Liver (tissue), 9 donors: ENCODE results near the gene ADIRF. TPM values are rescaled to one million over a fixed set of nuclear protein-coding genes. Genes with fewer than 3 reads are reported as not detected.
A peak's percentile ranks its signal among the peaks of the same experiment; 100 is the strongest.
"Not testable (repeated sequence)": the region's sequence is repeated elsewhere in the genome, so short reads cannot be mapped to it uniquely, and the experiment has no call there.

Experiments
- DNase-seq: peaks from one replicate; pipeline ENCODE4 v3.0.0-alpha.2; 2017; ENCODE audit warnings: low spot score
- H3K27ac ChIP-seq, 2 donors: one replicate each; pipeline ENCODE4 v1.7.0; 2013; ENCODE audit warnings: inconsistent platforms in 2 of 2, low read length in 2 of 2, control low read depth in 1 of 2, low read depth in 1 of 2, mild to moderate bottlenecking in 1 of 2
- H3K27me3 ChIP-seq, 4 donors: one replicate each; pipeline versions ENCODE4 v1.6.1 to v1.7.0; 2013; ENCODE audit warnings: low read length in 3 of 4, inconsistent platforms in 1 of 4, mild to moderate bottlenecking in 1 of 4, moderate library complexity in 1 of 4; ENCODE audit not compliant: control insufficient read depth in 4 of 4, insufficient read depth in 4 of 4
- H3K36me3 ChIP-seq, 4 donors: one replicate each; pipeline versions ENCODE4 v1.6.1 to v1.7.0; 2013; ENCODE audit warnings: low read length in 3 of 4, mild to moderate bottlenecking in 3 of 4, low read depth in 1 of 4, moderate library complexity in 1 of 4; ENCODE audit not compliant: control insufficient read depth in 4 of 4, insufficient read depth in 3 of 4
- H3K4me1 ChIP-seq, 4 donors: one replicate each; pipeline versions ENCODE4 v1.6.1 to v1.7.0; 2013; ENCODE audit warnings: low read length in 3 of 4, mild to moderate bottlenecking in 3 of 4, moderate library complexity in 1 of 4; ENCODE audit not compliant: control insufficient read depth in 4 of 4, insufficient read depth in 4 of 4
- H3K4me3 ChIP-seq, 3 donors: one replicate each; pipeline versions ENCODE4 v1.6.1 to v1.7.0; 2013; ENCODE audit warnings: low read length in 3 of 3, control low read depth in 1 of 3, low read depth in 1 of 3, mild to moderate bottlenecking in 1 of 3
- H3K9ac ChIP-seq, 2 donors: one replicate each; pipeline ENCODE4 v1.7.0; 2013; ENCODE audit warnings: low read length in 2 of 2, mild to moderate bottlenecking in 2 of 2, moderate library complexity in 2 of 2, control low read depth in 1 of 2, low read depth in 1 of 2
- H3K9me3 ChIP-seq, 4 donors: one replicate each; pipeline versions ENCODE4 v1.6.1 to v1.7.0; 2013; ENCODE audit warnings: low read length in 3 of 4; ENCODE audit not compliant: control insufficient read depth in 4 of 4
- ATF3 ChIP-seq: IDR thresholded peaks from 2 replicates; pipeline ENCODE4 v1.6.1; 2016; ENCODE audit warnings: antibody characterized with exemption
- CTCF ChIP-seq: fragments of 150-350 bp; IDR thresholded peaks from 2 replicates; pipeline ENCODE4 v1.5.1; 2017; ENCODE audit warnings: improper control_type of control experiment, low read depth, low read length; ENCODE audit not compliant: missing input control
- EGR1 ChIP-seq, 2 donors: IDR thresholded peaks; 2 replicates each; pipeline ENCODE4 v1.6.1; 2016 to 2018; ENCODE audit warnings: antibody characterized with exemption in 2 of 2, low read depth in 2 of 2
- FOXA1 ChIP-seq: IDR thresholded peaks from 2 replicates; pipeline ENCODE4 v1.6.1; 2016; ENCODE audit warnings: antibody characterized with exemption
- FOXA2 ChIP-seq: IDR thresholded peaks from 2 replicates; pipeline ENCODE4 v1.6.1; 2016; ENCODE audit warnings: antibody characterized with exemption
- GABPA ChIP-seq, 2 donors: IDR thresholded peaks in 1 of 2; conservative IDR thresholded peaks in 1 of 2; 2 replicates each; pipeline ENCODE4 v1.6.1; 2016; ENCODE audit warnings: antibody characterized with exemption in 2 of 2, mild to moderate bottlenecking in 1 of 2, moderate library complexity in 1 of 2
- HNF4A ChIP-seq, 2 donors: conservative IDR thresholded peaks; 2 replicates each; pipeline ENCODE4 v1.6.1; 2016; ENCODE audit warnings: antibody characterized with exemption in 2 of 2, mild to moderate bottlenecking in 2 of 2
- HNF4G ChIP-seq: IDR thresholded peaks from 2 replicates; pipeline ENCODE4 v1.6.1; 2016; ENCODE audit warnings: antibody characterized with exemption
- JUND ChIP-seq, 2 donors: IDR thresholded peaks; 2 replicates each; pipeline ENCODE4 v1.6.1; 2016; ENCODE audit warnings: antibody characterized with exemption in 2 of 2
- MAX ChIP-seq: IDR thresholded peaks from 2 replicates; pipeline ENCODE4 v1.6.1; 2016; ENCODE audit warnings: antibody characterized with exemption
- NR2F2 ChIP-seq: IDR thresholded peaks from 2 replicates; pipeline ENCODE4 v1.6.1; 2016; ENCODE audit warnings: antibody characterized with exemption
- RAD21 ChIP-seq, 2 donors: IDR thresholded peaks; 2 replicates each; pipeline ENCODE4 v1.6.1; 2016; ENCODE audit warnings: antibody characterized with exemption in 2 of 2, mild to moderate bottlenecking in 2 of 2
- REST ChIP-seq: IDR thresholded peaks from 2 replicates; pipeline ENCODE4 v1.6.1; 2016; ENCODE audit warnings: antibody characterized with exemption, mild to moderate bottlenecking
- RXRA ChIP-seq, 2 donors: IDR thresholded peaks; 2 replicates each; pipeline ENCODE4 v1.6.1; 2017 to 2018; ENCODE audit warnings: antibody characterized with exemption in 2 of 2, mild to moderate bottlenecking in 1 of 2
- SP1 ChIP-seq: IDR thresholded peaks from 2 replicates; pipeline ENCODE4 v1.6.1; 2018; ENCODE audit warnings: antibody characterized with exemption, mild to moderate bottlenecking
- TAF1 ChIP-seq: conservative IDR thresholded peaks from 2 replicates; pipeline ENCODE4 v1.6.1; 2016; ENCODE audit warnings: antibody characterized with exemption, mild to moderate bottlenecking
- YY1 ChIP-seq: IDR thresholded peaks from 2 replicates; pipeline ENCODE4 v1.6.1; 2016; ENCODE audit warnings: antibody characterized with exemption, mild to moderate bottlenecking
- ZBTB33 ChIP-seq: IDR thresholded peaks from 2 replicates; pipeline ENCODE4 v1.6.1; 2016; ENCODE audit warnings: antibody characterized with exemption
- WGBS: extraction: QIAGEN DNeasy Blood & Tissue Kit; methylation state at CpG from one replicate; pipeline ENCODE4 v1.1.7; 2013; 5-methylcytosine and 5-hydroxymethylcytosine counted together
- polyA plus RNA-seq, 2 donors: library from polyadenylated mRNA; stranded (reverse) in 1 of 2; unstranded in 1 of 2; fragments of 200-250 nt in 1 of 2; fragments of >200 nt in 1 of 2; fragmentation: Nextera tagmentation in 1 of 2; extraction: Ambion mirVana in 1 of 2; gene quantifications; one replicate each; pipeline versions ENCODE4 v1.2.1 to v1.2.3, GENCODE V29; 2013 to 2015
- total RNA-seq, 2 donors: library from RNA; depleted of rRNA; stranded (reverse); fragments of >200 nt; gene quantifications; one replicate each; pipeline ENCODE4 v1.2.3, GENCODE V29; 2014
- donor health status: healthy.
- donor health status: healthy.
- donor health status: healthy.
- donor health status: healthy.
- donor health status: healthy.

The ADIRF gene
- total and polyA plus RNA-seq, 4 donors = 0.61 to 96.3 (median 35.8) TPM

GRCh38 chr10:86952106-86952505 lies 16.2 kb upstream of the ADIRF start (continued):
- TF ChIP-seq ZBTB33 (no peak), FOXA2 (no peak)

- WGBS = 96% methylated on average over 10 of the region's 10 CpGs
- H3K36me3 ChIP-seq, H3K9me3 ChIP-seq, H3K4me3 ChIP-seq, H3K27ac ChIP-seq, DNase-seq, H3K9ac ChIP-seq, H3K27me3 ChIP-seq: not testable (repeated sequence)
- peaks cover 2 to 15% (median 10%) of the 10 kb centered on the region in 4 donors for H3K4me1 ChIP-seq
These were observed 15.6 kb upstream of the ADIRF start for GRCh38 chr10:86952697-86953096.

GRCh38 chr10:86953747-86954680 lies 14.3 kb upstream of the ADIRF start:
- Histone ChIP-seq H3K9me3 (no peaks in the 10 kb centered on the region), H3K36me3 (no peaks in the 10 kb centered on the region), H3K4me3 (no peak overlapping the region), H3K4me1 (peaks cover 2 to 27% (median 15%) of the 10 kb centered on the region in 4 donors), H3K27ac (peak overlapping the region in 1 of 2 donors; percentile 34), H3K9ac (no peak overlapping the region), H3K27me3 (no peaks in the 10 kb centered on the region)
- DNase-seq = no peak
- 69% methylated on average over 15 of the region's 15 CpGs for WGBS
- TF ChIP-seq YY1 (no peak), ATF3 (no peak), MAX (no peak), FOXA1 (no peak), TAF1 (no peak), RXRA (IDR thresholded peaks at IDR 0.05) (no peak), HNF4A (conservative IDR thresholded peaks at IDR 0.05) (peak in 1 of 2 donors; percentile 25), REST (no peak), HNF4G (no peak), NR2F2 (peak; percentile 72), EGR1 (IDR thresholded peaks at IDR 0.05; ENCODE audit: low read depth in 2 of 2) (no peak), ZBTB33 (no peak), FOXA2 (no peak), SP1 (peak; percentile 13), GABPA (IDR thresholded peaks at IDR 0.05 in 1 of 2, conservative IDR thresholded peaks at IDR 0.05 in 1 of 2) (no peak), JUND (IDR thresholded peaks at IDR 0.05) (no peak), RAD21 (IDR thresholded peaks at IDR 0.05) (no peak), CTCF (no peak)
